HTERT RPE-1 (cell line): ENCODE measurements around the gene CSMD2.

Experiments
- in situ Hi-C: fragments of 300-500 bp; cut with MboI; formaldehyde crosslinking; loops from 4 replicates; pipeline ENCODE4 v1.14.3; 2020; ENCODE audit warnings: low sequenced_read_pairs

The CSMD2 gene

DNA sequence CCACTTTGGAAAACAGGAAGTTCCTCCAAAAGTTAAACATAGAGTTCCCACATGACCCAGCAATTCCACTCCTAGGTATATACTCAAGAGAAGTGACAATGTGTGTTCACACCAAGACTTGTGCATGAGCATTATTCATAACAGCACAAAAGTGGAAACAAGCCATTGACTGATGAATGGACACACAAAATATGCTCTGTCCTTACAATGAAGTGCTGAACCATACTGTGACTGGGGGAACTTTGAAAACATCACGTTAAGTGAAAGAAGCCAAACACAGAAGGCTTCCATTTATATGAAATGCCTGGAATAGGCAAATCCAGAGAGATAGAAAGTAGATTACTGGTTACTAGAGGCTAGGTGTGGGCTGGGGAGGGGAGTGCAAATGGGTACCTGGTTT is 542.3 kb downstream of the CSMD2 start:
- in situ Hi-C loops = no loop called here

DNA sequence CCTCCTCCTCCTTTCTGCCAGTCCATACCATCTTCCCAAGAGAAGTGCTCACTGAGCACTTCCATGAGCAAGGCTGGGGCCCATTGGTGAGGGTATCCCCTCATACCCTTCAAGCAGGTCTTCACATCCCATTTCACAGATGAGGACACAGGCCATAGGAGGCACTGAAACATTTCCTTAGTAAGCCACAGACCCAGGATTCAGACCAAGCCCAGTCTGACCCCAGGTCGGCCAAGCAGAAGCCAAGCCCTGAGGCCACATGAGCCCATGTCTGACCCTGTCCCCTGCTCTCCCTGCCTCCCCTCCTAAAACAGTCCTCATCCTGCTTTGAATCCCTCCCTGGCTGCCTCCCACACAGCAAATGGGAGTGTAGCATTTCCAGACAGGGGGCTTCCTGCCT is 546.4 kb downstream of the CSMD2 start:
- in situ Hi-C loops = no loop called here

DNA sequence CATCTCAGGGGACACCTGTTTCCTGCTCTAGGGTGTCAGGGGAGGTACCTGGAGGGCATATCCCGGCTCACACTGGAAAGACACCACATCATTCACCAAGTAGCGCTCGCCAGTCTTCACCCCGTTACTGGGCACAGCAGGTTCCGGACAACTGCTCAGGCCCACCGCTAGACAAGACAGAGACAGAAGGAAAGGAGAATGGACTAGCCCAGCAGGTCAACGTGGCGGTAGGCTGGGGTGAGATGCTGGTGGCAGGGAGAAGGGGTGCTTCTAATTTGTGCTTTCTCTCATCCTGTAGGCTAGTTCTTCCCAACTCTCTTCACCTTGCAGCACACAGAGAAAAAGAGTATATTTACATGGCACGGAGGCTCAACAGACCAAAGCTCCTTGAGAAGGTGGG is 547.6 kb downstream of the CSMD2 start:
- in situ Hi-C loops = no loop called here

DNA sequence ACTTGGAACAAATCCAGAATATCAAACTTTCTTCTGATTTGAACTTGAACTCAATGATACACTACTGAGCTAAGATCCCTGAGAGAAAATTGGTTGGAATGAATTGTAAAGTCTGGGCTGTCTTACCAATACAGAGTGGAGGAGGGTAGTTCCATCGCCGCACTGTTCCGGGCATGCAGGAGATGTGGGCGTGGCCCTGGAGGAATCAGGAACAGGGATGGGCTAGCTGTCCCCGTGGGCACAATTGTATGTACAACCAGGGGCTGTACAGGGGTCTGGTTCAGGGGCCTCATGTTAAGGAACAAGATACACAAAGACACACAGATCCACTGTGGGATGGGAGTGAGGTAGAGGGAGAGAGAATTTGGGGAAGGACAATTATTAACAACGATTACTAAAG is 548.2 kb downstream of the CSMD2 start:
- in situ Hi-C loops = no loop called here

DNA sequence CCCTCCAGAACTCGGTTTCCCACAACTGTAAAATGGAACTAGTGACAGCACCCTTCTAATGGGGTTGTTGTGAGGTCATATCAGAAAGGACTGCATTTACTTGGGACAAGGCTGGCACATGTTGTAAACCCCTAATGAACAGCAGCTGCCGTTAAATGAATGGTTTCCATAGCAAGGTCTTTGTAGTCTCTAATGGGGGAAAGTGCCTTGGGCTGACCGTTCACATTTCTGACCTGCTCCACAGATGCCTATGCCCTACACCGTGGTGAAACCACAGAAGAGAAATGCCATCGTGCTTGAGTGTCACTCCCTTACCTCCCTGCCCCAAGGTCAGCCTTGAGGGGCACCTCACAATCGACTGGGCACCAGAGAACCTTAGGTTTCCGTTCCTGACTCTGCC is 549.5 kb downstream of the CSMD2 start:
- in situ Hi-C loops = no loop called here

DNA sequence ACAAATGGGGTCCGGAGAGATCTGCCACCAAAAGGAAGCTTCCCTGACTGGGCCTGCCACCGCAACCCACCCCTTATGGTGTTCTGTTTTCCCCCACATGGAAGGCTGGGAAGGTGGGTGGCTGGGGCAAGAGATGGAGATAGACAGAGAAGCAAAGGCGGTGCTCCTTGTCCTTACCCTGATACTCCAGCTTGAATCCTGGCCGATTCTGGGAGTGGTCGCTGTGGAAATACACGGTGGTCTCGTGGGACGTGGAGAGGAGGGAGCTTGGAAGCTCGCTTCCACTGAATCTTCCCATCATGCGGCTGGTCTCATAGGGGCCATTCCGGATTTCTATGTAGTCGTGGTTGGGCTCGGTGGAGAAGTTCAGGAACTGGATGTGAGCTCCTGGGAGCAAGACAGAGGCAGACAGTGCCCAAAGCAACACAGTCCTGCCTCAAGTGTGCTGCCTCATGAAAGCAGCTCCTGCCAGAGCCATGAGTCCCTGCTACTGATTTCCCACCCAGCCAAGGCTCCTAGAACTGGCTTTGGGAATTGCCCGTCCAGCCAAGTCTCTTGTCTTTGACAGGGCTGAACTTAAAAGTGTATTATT is 554.1 kb downstream of the CSMD2 start:
- in situ Hi-C loops = no loop called here

DNA sequence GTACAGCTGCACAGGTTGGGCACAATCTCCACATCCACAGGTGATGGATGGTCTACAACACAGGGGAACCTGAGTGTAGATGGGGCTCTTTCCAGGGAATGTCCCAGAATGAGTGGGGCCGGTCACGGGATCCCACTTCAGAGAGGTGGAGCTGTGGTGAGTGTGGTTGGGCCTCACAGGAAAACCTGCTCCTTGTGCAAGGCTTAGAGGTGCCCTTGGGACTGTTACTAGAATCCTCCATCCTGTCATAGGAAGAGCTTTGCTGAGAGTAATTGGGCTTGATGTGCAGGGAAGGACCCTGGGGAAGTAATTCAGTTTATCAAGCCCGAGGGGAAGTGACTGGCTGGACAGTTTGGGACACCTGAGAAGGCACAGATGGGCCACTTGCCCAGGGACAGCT is 554.6 kb downstream of the CSMD2 start:
- in situ Hi-C loops = no loop called here

DNA sequence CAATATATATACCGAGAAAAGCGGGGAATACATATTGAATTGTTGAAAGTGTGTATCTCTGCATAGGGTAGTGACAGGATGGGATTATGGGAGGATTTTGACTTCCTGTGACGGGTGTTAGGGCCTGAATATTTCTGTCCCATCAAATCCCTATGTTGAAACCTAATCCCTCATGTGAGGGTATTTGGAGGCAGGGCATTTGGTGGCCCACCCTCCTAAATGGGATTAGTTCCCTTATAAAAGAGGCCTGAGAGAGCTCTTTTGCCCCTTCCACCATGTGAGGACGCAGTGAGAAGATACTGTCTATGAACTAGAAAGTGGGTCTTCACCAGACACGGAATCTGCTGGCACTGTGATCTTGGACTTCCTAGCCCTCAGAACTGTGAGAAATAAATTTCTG is 555.3 kb downstream of the CSMD2 start:
- in situ Hi-C loops = no loop called here

DNA sequence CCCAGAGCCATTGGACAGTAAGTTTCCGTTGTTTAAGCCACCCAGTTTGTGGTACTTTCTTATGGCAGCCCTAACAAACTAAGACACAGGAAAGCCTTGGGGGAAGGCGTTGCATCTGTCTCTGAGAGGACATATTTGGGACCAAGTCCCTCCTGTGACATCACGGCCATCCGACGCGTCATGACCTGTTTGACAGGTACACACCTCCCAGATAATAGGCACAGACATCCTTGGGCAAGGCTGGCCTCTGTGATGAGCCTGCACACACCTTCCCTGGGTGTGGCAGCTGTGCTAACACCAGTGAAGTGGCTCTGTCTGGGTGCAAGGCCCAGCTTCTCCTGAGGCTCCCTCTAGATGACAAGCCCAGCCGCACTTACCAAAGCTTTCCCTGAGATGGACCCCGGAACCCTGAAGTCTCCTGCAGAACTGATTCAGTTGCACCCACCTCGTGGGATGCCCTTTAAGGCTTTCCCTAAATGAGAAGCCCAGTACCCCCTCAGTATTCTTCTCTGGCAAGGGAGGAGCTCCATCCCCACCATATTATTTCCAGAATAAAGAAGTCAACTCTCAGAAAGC is 556.1 kb downstream of the CSMD2 start:
- in situ Hi-C loops = no loop called here

DNA sequence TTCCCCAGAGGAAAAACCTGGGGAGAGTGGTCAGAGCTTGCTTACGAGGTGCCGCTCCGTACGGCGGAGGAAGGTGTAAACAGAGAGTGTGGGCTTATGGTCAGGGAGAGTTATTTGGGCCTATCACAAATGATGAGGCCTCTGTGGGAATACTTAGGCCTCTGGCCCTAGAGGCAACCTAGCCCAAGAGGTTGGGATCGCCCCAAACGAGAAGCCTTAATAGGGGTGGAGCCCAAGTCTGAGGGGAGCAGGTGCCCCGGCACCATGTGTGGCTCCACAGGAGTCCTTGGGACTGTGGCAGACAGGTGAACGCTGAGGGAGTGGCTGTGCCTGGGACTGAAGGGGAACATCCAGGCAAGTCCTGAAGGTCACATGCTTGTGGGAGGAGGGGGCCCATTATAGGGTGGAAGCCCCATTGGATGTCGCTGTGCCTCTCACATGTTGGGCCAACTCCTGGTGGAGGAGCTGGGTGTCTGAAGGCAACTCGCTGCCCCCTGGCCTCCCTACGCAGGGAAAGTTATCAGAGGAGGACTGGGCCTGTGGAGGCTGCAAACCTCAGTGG is 557.5 kb downstream of the CSMD2 start:
- in situ Hi-C loops = no loop called here

DNA sequence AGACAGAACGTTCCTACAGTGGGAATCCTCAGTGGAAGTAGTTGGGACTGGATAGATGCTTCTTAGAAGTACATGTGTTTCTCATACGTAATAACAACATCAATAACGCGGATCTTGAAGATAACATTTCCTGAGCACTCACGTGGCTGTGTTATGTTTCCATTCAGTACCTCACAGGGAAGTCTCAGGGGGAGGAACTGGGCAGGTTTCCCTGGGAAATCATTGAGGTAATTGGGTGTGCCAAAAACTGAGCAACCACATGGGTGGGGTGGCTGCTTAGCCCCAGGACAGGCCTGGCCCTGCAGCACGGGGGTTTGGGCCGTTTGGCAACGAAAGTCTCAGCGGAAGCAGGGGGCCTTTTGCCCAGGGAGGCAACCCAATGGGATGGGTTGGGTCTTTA is 558.8 kb downstream of the CSMD2 start:
- in situ Hi-C loops = no loop called here

DNA sequence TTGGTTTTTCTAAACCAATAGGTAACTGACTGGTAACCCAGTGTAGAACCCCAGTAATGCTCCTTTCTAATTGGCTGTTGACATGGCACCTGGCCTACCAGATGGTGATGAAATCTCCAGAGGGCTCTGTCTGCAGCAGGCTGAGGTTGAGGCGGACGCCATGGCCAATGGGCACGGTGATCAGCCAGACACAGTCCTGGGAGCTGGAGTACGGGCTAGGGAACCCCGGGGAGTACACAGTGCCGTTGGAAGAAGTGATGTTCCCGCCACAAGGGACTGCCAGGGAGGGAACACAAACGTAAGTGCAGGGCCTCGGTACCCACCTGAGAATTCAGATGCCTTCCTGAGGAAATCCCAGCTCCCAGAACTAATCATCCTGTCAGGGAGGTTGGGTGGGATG is 562.8 kb downstream of the CSMD2 start:
- in situ Hi-C loops = no loop called here

DNA sequence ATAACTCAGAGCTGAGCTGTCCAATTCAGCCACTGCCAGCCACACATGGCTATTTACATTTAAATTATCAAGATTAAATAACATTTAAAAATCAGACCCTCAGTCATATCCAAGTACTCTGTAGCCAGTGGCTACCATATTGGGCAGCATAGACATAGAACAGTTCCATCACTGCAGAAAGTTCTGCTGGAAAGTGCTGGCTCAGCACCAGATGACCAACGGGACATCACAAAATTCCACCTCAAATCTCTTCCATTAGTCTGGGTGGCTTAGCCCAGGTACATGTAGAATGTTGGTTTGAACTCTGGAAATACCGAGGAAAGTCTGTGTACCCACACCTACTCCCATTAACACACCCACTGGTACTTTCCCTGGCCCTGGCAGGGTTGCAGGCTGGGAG is 563.3 kb downstream of the CSMD2 start:
- in situ Hi-C loops = no loop called here

DNA sequence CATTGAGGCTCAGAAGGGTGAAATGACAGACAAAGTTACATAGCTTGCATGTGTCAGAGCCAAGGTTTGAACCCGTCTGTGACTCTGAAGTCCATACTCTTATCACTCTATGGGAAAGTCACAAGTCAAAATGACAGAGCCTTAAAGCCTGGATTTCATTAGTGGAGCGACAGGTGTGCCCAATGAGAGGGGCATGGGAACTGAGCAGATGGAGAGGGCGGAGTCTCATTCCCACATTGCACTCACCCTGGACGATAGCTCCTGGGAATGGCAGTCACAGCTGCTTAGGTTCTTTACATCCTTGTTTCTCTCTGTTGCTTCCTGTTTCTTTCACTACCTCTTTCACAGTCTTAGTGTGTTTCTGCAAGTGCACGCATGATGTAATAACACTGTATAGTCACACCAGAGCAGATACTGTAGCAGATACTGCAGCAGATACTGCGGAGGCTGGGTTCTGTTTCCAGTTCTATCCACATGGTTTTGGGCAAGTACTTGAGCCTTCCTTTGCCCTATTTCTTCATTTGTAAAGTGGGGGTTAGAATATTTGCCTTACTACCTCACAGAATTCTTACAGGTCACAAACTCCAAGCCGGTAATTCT is 565.4 kb downstream of the CSMD2 start:
- in situ Hi-C loops = no loop called here

DNA sequence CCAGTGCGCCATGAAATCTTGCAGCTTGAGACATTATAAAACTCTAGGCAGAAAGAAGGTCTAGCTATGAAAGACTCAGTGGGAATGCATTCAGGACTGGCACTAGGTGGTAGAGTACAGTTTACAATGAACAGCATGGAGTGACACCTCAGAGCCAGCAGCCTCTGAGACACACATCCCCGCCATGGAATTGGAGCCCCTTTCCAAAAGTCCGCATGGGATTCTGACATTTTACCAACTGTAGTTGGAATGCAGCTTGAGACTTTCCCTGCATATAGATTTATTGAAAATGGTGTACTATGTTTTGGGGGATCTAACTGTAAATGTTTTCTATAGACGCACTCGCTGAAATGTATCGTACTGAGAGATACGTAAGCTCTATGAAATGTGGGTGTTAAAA is 576.3 kb downstream of the CSMD2 start:
- in situ Hi-C loops = no loop called here

DNA sequence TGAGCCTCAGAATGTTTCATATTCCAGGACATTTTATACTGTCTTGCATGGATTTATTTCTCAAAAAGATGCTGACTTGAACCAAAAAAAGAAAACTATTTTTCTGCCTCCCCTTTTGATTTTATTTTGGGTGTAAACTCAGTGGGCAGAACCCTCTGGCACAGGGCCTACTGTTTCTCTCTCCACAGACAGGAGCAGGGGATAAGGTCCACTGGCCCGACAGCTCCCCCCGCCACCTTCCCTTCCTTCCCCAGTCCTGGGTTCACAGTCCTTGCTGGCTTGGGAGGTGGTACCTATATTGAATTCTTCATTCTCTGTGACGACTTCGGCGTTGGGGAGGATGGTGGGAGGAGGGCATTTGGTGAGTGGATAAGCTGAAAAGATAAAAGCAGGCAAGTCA is 578.2 kb downstream of the CSMD2 start:
- in situ Hi-C loops = no loop called here

DNA sequence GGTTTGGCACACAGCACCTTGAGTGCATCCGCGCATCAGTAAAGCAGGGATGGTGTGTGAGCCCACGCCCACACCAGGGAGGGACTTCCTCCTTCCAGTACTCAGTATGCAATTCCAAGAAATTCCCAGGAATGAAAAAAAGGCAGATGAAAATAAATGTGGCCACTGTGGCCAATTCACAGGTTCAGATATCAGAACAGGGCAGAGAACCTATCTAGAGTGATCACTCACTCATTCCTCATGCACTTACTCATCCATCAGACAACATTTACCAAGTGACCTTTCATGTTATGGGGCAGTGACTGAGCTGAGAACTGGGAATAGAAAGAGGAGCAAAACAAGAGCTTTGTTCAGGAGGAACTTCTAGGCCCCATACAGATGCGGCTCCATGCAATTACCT is 578.9 kb downstream of the CSMD2 start:
- in situ Hi-C loops = no loop called here

DNA sequence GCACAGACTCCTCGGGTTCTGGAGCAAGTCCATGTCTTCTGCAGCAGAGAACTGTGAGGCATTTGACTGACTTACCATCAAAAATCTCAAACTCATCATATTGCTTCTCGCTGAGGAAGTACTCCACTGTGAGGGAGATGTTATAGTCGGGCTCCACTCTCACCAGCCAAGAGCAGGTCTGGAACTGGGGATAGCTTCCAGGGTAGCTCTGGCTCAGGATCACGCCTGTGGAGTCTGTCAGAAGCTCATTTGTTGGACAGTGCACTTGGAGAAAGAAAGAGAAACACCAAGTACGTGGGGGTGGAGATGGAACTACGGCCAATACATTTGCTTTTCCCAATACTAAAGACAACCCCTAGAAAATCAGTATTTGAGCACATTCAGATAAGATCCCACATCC is 581.5 kb downstream of the CSMD2 start:
- in situ Hi-C loops = no loop called here

DNA sequence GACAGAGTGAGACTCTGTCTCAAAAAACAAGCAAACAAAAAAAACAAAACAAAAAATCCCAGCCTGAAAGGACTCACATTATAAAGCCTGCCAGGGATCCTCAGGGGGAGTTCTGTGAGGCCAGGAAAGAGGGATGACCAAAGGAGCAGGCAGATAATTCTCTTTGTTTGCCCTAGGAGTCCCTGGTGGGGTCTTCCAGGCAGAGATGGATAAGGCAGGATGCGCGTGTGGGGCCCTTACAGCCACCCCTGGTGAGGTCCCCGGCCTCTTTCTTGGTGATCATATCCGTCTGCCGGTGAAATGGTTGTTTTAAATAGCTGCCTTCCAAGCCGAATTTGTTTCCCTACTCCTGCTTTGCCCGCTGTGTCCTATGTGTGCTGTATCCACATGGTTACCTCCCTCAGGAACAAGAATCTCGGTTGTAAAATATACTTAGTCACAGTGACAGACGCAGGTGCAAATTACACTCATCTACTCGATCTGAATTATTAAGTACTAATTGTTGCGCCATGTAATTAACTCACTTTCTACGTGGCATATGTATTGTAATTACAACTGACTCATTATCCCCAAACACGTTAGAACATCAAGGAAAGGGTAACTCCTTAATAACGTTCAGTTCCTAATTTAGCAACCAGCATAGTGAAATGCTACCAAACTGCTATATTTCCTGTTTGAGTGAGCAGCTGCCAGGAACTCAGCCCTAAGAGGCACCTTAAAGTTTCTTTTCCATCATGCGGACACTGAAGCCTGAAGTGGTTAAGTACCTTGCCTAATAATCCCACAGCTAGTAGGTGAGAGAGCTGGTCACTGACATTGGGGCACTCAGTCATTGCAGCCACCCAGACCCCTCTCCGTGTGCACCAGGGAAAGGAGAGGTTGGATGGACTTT is 586.2 kb downstream of the CSMD2 start:
- in situ Hi-C loops = no loop called here

DNA sequence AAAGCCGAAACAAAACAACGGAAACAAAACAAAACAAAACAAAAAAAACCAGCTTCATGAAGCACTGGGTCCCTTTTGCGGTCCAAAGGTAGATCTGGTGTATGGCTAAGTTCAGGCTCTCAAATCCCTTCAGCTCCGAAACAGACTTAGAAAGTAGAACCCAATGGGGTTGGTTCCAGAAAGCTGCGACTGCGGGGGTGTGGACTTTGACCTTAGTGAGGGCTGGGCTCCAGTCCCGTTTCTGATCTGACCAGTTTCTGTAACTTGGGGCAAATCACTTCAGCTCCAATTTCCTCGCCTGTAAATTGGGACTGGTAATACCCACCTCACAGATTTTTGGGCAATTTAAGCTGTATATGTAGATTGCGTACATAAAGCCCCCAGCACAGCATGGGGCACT is 587.4 kb downstream of the CSMD2 start:
- in situ Hi-C loops = no loop called here

DNA sequence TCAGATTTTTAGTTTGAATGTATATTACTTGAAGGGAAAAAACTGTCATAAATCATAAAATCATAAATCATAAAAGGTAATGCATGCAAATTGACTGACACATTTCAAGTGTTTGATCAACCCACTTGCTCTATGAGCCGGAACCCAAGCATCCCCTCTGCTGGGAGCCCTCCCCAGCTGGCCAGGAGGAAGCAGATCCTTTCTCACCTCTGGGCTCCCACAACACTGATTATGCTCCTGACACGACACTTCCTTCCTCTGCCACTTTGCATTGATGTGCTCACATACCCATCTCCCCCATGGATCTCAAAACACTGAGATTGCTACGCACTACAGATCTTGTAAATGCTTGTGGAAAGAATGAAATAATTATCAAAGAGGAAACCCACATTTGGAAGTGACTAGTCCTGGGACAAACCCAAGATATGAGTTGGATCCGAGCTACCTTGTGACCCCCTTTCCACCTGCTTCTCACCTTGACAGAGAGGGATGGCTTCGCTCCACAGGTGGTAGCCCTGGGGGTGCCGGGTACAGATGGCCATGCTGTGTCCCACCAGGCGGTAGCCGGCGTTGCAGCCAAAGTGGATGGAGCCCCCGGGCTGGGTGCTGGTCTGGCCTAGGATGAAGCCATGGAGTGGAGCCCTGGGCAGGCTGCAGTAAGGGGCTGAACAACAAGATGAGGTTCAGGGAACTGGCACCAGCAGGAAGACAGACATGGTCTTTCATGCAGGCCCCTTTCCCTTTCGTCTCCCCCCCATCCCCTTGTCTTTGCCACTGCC is 588.0 kb downstream of the CSMD2 start:
- in situ Hi-C loops = no loop called here
